ENCODE data around the gene CHRNA1.

DNA sequence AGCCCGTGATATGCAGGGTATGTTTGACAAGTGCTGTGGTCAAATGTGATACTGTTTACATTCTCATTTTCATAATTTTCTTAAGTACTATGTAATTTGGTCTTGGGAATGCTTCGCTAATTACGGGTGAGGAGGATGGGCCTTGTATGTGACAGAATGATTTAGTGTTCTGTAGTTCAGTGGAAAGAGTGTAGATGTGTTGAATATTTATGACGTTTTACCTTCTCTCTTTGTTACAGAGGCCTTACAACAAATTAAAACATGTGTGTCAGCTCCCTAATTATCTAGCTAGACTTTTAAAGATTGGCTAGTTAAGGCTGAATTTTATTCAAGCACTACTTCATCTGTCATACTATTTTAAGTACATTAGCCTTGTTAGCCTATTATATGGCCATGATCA is 10.6 kb upstream of the CHRNA1 start:
- TF ChIP-seq, protein P1, sequence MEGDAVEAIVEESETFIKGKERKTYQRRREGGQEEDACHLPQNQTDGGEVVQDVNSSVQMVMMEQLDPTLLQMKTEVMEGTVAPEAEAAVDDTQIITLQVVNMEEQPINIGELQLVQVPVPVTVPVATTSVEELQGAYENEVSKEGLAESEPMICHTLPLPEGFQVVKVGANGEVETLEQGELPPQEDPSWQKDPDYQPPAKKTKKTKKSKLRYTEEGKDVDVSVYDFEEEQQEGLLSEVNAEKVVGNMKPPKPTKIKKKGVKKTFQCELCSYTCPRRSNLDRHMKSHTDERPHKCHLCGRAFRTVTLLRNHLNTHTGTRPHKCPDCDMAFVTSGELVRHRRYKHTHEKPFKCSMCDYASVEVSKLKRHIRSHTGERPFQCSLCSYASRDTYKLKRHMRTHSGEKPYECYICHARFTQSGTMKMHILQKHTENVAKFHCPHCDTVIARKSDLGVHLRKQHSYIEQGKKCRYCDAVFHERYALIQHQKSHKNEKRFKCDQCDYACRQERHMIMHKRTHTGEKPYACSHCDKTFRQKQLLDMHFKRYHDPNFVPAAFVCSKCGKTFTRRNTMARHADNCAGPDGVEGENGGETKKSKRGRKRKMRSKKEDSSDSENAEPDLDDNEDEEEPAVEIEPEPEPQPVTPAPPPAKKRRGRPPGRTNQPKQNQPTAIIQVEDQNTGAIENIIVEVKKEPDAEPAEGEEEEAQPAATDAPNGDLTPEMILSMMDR (IDR thresholded peaks at IDR 0.05; ENCODE audit: insufficient read depth, low read length, poor library complexity, severe bottlenecking), result no peak
- TF ChIP-seq EZH2phosphoT487 (conservative IDR thresholded peaks at IDR 0.05; ENCODE audit: low read length), result no peak

Data from SU-DHL-6 (cell line).